Loucy (cell line): ENCODE results near the gene CLIC3.

Experiments used
- CTCF ChIP-seq: fragments of 200-600 bp; sonication (generic); conservative IDR thresholded peaks from 2 replicates; pipeline ENCODE4 v1.5.1; 2014; ENCODE audit warnings: mild to moderate bottlenecking, antibody characterized with exemption, low read length
- EZH2phosphoT487 ChIP-seq: fragments of 200-600 bp; IDR thresholded peaks from 2 replicates; pipeline ENCODE4 v1.6.1; 2018; ENCODE audit warnings: antibody characterized with exemption, mild to moderate bottlenecking, moderate library complexity, borderline replicate concordance

- TF ChIP-seq CTCF (no peak), EZH2phosphoT487 (no peak)
These were observed 37.9 kb downstream of the CLIC3 start for GRCh38 chr9:136958473-136958872.
